PFSK-1 (cell line): ENCODE data around the gene DHX29.

ENCODE experiments used
- FOXP2 ChIP-seq: optimal IDR thresholded peaks from 2 replicates; pipeline ENCODE3; 2011; ENCODE audit warnings: borderline replicate concordance, control low read depth, inconsistent platforms; ENCODE audit not compliant: insufficient read depth; ENCODE audit errors: extremely low read length, extremely low read depth
- POLR2AphosphoS5 ChIP-seq: IDR thresholded peaks from 2 replicates; pipeline ENCODE4 v1.6.1; 2012; ENCODE audit warnings: low read depth, mild to moderate bottlenecking, control low read depth, low read length, moderate library complexity
- SIN3A ChIP-seq: IDR thresholded peaks from 2 replicates; pipeline ENCODE4 v1.6.1; 2012; ENCODE audit warnings: mild to moderate bottlenecking, low read length, moderate library complexity, borderline replicate concordance; ENCODE audit not compliant: insufficient read depth
- TAF1 ChIP-seq: IDR thresholded peaks from 2 replicates; pipeline ENCODE4 v1.6.1; 2012; ENCODE audit warnings: low read length, control low read depth, borderline replicate concordance; ENCODE audit not compliant: insufficient read depth
- TF ChIP-seq, protein P1 (sequence below), 2 experiments: IDR thresholded peaks; 2 replicates each; pipeline versions ENCODE4 v1.6.1 to v1.8.0; 2011 to 2012; ENCODE audit warnings: low read depth in 2 of 2, low read length in 2 of 2, control low read depth in 1 of 2, inconsistent platforms in 1 of 2, mild to moderate bottlenecking in 1 of 2, moderate library complexity in 1 of 2; ENCODE audit not compliant: insufficient read depth in 1 of 2

The DHX29 gene

DNA sequence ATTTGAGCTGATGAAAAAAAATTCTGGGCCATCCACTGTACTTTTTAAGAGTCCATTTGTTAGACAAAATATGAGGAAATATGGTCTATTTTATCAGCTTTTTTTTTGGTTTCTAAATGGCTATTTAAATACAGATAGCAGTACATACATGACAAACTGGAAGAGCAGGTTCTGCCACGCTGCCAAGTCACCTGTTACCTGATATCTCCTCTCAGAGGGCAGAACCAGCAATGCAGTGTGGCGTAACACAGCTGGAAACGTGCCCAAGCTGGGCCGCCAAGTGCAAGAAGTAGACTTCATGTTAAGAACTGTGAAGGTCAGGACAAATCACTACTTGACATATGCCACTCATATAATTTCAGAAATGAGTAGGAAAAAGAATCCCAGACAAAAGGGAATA, 88.5 kb downstream of the DHX29 start:
- TF ChIP-seq, protein P1, sequence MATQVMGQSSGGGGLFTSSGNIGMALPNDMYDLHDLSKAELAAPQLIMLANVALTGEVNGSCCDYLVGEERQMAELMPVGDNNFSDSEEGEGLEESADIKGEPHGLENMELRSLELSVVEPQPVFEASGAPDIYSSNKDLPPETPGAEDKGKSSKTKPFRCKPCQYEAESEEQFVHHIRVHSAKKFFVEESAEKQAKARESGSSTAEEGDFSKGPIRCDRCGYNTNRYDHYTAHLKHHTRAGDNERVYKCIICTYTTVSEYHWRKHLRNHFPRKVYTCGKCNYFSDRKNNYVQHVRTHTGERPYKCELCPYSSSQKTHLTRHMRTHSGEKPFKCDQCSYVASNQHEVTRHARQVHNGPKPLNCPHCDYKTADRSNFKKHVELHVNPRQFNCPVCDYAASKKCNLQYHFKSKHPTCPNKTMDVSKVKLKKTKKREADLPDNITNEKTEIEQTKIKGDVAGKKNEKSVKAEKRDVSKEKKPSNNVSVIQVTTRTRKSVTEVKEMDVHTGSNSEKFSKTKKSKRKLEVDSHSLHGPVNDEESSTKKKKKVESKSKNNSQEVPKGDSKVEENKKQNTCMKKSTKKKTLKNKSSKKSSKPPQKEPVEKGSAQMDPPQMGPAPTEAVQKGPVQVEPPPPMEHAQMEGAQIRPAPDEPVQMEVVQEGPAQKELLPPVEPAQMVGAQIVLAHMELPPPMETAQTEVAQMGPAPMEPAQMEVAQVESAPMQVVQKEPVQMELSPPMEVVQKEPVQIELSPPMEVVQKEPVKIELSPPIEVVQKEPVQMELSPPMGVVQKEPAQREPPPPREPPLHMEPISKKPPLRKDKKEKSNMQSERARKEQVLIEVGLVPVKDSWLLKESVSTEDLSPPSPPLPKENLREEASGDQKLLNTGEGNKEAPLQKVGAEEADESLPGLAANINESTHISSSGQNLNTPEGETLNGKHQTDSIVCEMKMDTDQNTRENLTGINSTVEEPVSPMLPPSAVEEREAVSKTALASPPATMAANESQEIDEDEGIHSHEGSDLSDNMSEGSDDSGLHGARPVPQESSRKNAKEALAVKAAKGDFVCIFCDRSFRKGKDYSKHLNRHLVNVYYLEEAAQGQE (IDR thresholded peaks at IDR 0.05; ENCODE audit: insufficient read depth in 1 of 2, low read depth in 2 of 2, low read length in 2 of 2): no peak
- TF ChIP-seq POLR2AphosphoS5 (no peak), FOXP2 (no peak), SIN3A (no peak), TAF1 (no peak)

DNA sequence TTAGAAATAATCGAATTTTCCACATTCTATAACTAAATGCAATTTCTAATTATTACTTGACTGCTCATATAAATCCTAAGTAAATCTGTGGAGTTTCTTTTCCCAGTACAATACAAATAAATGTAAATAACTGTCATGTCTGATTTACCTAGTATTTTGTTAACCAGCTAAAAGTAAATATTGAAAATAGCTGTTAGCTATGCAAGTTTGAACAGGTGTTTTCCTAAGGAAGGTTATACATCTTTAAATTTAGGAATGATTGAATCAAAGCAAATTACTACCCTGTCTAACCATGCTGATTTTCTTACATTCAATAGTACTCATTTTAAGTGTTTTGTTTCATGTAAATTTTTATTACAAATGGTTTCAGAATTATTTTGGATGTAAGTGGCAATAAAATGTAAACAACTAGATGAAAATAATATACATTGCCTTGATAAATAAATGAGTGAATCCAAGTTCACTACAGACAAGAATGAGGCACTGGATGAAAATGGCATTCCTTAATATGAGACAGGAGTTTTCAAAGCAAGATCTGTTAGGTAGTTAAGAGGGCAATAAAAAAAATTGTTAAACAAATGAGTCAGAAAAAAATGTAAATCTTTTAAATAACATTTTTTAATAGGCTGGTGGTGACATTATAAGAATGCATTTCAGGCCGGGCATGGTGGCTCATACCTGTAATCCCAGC, 96.2 kb downstream of the DHX29 start:
- TF ChIP-seq POLR2AphosphoS5 (no peak), SIN3A (no peak)
